Measurements from ENCODE around the gene COBLL1.

The COBLL1 gene

DNA sequence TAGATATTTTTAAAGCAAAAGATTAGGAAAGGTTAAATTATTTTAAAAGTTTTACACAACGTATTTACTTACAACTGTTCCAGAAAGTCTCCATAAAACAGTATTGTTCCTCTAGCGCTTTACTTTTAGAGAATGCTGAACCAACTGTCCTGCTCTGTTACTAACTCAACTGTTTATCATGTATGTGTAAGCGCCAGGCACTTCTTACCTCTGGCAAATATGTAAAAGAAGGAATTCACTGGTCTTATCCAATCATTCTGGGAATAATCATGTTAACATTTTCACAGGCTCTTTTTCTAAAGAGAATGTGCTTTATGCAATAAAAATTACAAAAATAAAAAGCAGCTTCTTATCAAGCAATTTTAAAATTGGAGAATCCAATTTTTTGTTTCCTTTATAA, 68.0 kb downstream of the COBLL1 start:
- Histone ChIP-seq H3K4me3 (IDR thresholded peaks at IDR 0.05; ENCODE audit: insufficient read depth, low read depth, low read length) (no peak overlapping the region), H3K36me3 (ENCODE audit: insufficient read depth) (no peaks in the 10 kb centered on the region), H3K4me2 (no peak overlapping the region), H3K4me1 (ENCODE audit: low read depth, poor library complexity, severe bottlenecking) (no peaks in the 10 kb centered on the region), H3K27me3 (ENCODE audit: insufficient read depth, low read depth) (no peaks in the 10 kb centered on the region), H2AFZ (ENCODE audit: low read depth) (no peak overlapping the region), H4K20me1 (ENCODE audit: insufficient read depth) (no peaks in the 10 kb centered on the region), H3K79me2 (ENCODE audit: insufficient read depth, low read depth) (no peaks in the 10 kb centered on the region), H3K27ac (no peak overlapping the region), H3K9ac (no peak overlapping the region)
- TF ChIP-seq, protein P1, sequence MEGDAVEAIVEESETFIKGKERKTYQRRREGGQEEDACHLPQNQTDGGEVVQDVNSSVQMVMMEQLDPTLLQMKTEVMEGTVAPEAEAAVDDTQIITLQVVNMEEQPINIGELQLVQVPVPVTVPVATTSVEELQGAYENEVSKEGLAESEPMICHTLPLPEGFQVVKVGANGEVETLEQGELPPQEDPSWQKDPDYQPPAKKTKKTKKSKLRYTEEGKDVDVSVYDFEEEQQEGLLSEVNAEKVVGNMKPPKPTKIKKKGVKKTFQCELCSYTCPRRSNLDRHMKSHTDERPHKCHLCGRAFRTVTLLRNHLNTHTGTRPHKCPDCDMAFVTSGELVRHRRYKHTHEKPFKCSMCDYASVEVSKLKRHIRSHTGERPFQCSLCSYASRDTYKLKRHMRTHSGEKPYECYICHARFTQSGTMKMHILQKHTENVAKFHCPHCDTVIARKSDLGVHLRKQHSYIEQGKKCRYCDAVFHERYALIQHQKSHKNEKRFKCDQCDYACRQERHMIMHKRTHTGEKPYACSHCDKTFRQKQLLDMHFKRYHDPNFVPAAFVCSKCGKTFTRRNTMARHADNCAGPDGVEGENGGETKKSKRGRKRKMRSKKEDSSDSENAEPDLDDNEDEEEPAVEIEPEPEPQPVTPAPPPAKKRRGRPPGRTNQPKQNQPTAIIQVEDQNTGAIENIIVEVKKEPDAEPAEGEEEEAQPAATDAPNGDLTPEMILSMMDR (conservative IDR thresholded peaks at IDR 0.05; ENCODE audit: low read depth, low read length), result no peak

GRCh38 chr2:164773091-164773490, 68.5 kb downstream of the COBLL1 start:
- no peaks in the 10 kb centered on the region for H4K20me1 ChIP-seq (ENCODE audit: insufficient read depth)
- no peak overlapping the region for H3K9ac ChIP-seq
- no peaks in the 10 kb centered on the region for H3K4me1 ChIP-seq (ENCODE audit: low read depth, poor library complexity, severe bottlenecking)
- no peaks in the 10 kb centered on the region for H3K79me2 ChIP-seq (ENCODE audit: insufficient read depth, low read depth)
- TF ChIP-seq, protein P1 (conservative IDR thresholded peaks at IDR 0.05; ENCODE audit: low read depth, low read length), result no peak
- no peak overlapping the region for H2AFZ ChIP-seq (ENCODE audit: low read depth)
- no peak overlapping the region for H3K27ac ChIP-seq
- no peak overlapping the region for H3K4me2 ChIP-seq
- no peaks in the 10 kb centered on the region for H3K36me3 ChIP-seq (ENCODE audit: insufficient read depth)
- H3K27me3 ChIP-seq (ENCODE audit: insufficient read depth, low read depth), result no peaks in the 10 kb centered on the region
- H3K4me3 ChIP-seq (IDR thresholded peaks at IDR 0.05; ENCODE audit: insufficient read depth, low read depth, low read length), result no peak overlapping the region

DNA sequence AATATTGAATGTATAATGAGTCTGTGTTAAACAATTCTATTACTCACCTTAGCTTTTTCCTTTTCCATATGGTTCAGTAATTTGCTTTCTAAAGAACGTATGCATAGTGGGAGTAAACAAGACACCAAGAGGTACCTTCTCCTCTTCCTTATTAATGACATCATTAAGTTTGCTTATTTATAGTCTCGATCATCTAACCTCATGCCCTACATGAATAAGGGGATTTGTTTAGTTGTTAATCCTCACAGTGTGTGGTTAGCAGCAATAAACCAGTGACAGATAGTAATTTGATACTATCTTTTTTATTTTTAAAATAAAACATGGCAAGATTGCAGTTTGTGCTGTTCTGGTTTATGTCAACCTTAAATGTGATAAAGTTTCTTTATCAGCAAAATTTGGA, 69.7 kb downstream of the COBLL1 start:
- Histone ChIP-seq H3K9ac (no peak overlapping the region), H3K4me3 (IDR thresholded peaks at IDR 0.05; ENCODE audit: insufficient read depth, low read depth, low read length) (no peak overlapping the region), H3K27ac (no peak overlapping the region), H3K4me1 (ENCODE audit: low read depth, poor library complexity, severe bottlenecking) (no peaks in the 10 kb centered on the region), H3K36me3 (ENCODE audit: insufficient read depth) (no peaks in the 10 kb centered on the region), H4K20me1 (ENCODE audit: insufficient read depth) (no peaks in the 10 kb centered on the region), H2AFZ (ENCODE audit: low read depth) (no peak overlapping the region), H3K4me2 (no peak overlapping the region), H3K79me2 (ENCODE audit: insufficient read depth, low read depth) (no peaks in the 10 kb centered on the region), H3K27me3 (ENCODE audit: insufficient read depth, low read depth) (no peaks in the 10 kb centered on the region)
- TF ChIP-seq, protein P1 (conservative IDR thresholded peaks at IDR 0.05; ENCODE audit: low read depth, low read length), result no peak

- no peaks in the 10 kb centered on the region for H3K4me1 ChIP-seq (ENCODE audit: low read depth, poor library complexity, severe bottlenecking)
Measured at GRCh38 chr2:164770421-164770916, 71.2 kb downstream of the COBLL1 start.

More at GRCh38 chr2:164770421-164770916, 71.2 kb downstream of the COBLL1 start:
- Histone ChIP-seq H3K9ac (no peak overlapping the region), H3K79me2 (ENCODE audit: insufficient read depth, low read depth) (no peaks in the 10 kb centered on the region), H3K27me3 (ENCODE audit: insufficient read depth, low read depth) (no peaks in the 10 kb centered on the region), H3K36me3 (ENCODE audit: insufficient read depth) (no peaks in the 10 kb centered on the region), H4K20me1 (ENCODE audit: insufficient read depth) (no peaks in the 10 kb centered on the region), H3K4me3 (IDR thresholded peaks at IDR 0.05; ENCODE audit: insufficient read depth, low read depth, low read length) (no peak overlapping the region), H3K27ac (no peak overlapping the region), H2AFZ (ENCODE audit: low read depth) (no peak overlapping the region), H3K4me2 (no peak overlapping the region)
- TF ChIP-seq, protein P1 (conservative IDR thresholded peaks at IDR 0.05; ENCODE audit: low read depth, low read length), result no peak

Data from KMS-11 (cell line).